Activated T-helper 2 cell treated with anti-CD3 and anti-CD28 coated beads, Interferon-gamma antibody, Interleukin-2, Interleukin-4, amounts not matched to agents 10 μg/mL and 5 μg/mL and 100 μg/mL, durations not matched to agents 14 hours and 24 hours and 36 hours (primary cell): ENCODE data around the gene RDX. TPM values are rescaled to one million over a fixed set of nuclear protein-coding genes. Genes with fewer than 3 reads are reported as not detected.
"Not testable (repeated sequence)": the region's sequence is repeated elsewhere in the genome, so short reads cannot be mapped to it uniquely, and the experiment has no call there.

ENCODE experiments used
- DNase-seq: peaks from one replicate; pipeline ENCODE4 v3.0.0; 2021; ENCODE audit warnings: low spot score
- H3K27ac Mint-ChIP-seq: one replicate; pipeline ENCODE4 v1.8.0; 2021; ENCODE audit warnings: mixed read lengths
- H3K27me3 Mint-ChIP-seq: one replicate; pipeline ENCODE4 v1.8.0; 2021; ENCODE audit warnings: low read depth, mixed read lengths
- H3K36me3 Mint-ChIP-seq: one replicate; pipeline ENCODE4 v1.8.0; 2021; ENCODE audit warnings: low read depth, mixed read lengths
- H3K4me1 Mint-ChIP-seq: one replicate; pipeline ENCODE4 v1.8.0; 2021; ENCODE audit warnings: low read depth, mixed read lengths
- H3K4me3 Mint-ChIP-seq: one replicate; pipeline ENCODE4 v1.8.0; 2021; ENCODE audit warnings: low read depth, mild to moderate bottlenecking, moderate library complexity, mixed read lengths
- H3K9me3 Mint-ChIP-seq: one replicate; pipeline ENCODE4 v1.8.0; 2021; ENCODE audit warnings: mixed read lengths
- intact Hi-C: fragments of 100-400 bp; cut with micrococcal nuclease; formaldehyde crosslinking; loops from one replicate; pipeline ENCODE4 v1.15.1; 2023
- total RNA-seq: library from RNA; stranded (reverse); gene quantifications from 2 replicates; pipeline ENCODE4 v1.2.3, GENCODE V29; 2022

Gene RDX
- total RNA-seq, 1 donor from 2014 or later, result 64.8 TPM

- H3K4me3 Mint-ChIP-seq, result no peak overlapping the region
- intact Hi-C loops, result no loop called here
- DNase-seq, result no peak
- no peaks in the 10 kb centered on the region for H3K9me3 Mint-ChIP-seq
- no peak overlapping the region for H3K27ac Mint-ChIP-seq
- peaks cover 53% of the 10 kb centered on the region for H3K36me3 Mint-ChIP-seq
- H3K4me1 Mint-ChIP-seq, result peaks cover 16% of the 10 kb centered on the region
- H3K27me3 Mint-ChIP-seq, result no peaks in the 10 kb centered on the region
Observed at GRCh38 chr11:110249766-110250165, 46.6 kb downstream of the RDX start.

GRCh38 chr11:110249066-110249465 lies 47.3 kb downstream of the RDX start:
- no peak for DNase-seq
- H3K4me3 Mint-ChIP-seq, result no peak overlapping the region
- no peak overlapping the region for H3K27ac Mint-ChIP-seq
- H3K4me1 Mint-ChIP-seq, result peaks cover 11% of the 10 kb centered on the region
- intact Hi-C loops, result no loop called here
- H3K9me3 Mint-ChIP-seq, result no peaks in the 10 kb centered on the region
- no peaks in the 10 kb centered on the region for H3K27me3 Mint-ChIP-seq
- peaks cover 54% of the 10 kb centered on the region for H3K36me3 Mint-ChIP-seq

- no peak for DNase-seq
- H3K27me3 Mint-ChIP-seq, result no peaks in the 10 kb centered on the region
- H3K4me1 Mint-ChIP-seq, result peaks cover 4% of the 10 kb centered on the region
- H3K4me3 Mint-ChIP-seq, result no peak overlapping the region
- H3K36me3 Mint-ChIP-seq, result peaks cover 56% of the 10 kb centered on the region
- intact Hi-C loops, result no loop called here
- no peaks in the 10 kb centered on the region for H3K9me3 Mint-ChIP-seq
- no peak overlapping the region for H3K27ac Mint-ChIP-seq
Observed at GRCh38 chr11:110243791-110244190, 52.6 kb downstream of the RDX start.

GRCh38 chr11:110242746-110243145 lies 53.7 kb downstream of the RDX start:
- Mint-ChIP-seq H3K27ac (no peak overlapping the region), H3K36me3 (peaks cover 51% of the 10 kb centered on the region), H3K27me3 (no peaks in the 10 kb centered on the region), H3K9me3 (no peaks in the 10 kb centered on the region), H3K4me3 (no peak overlapping the region), H3K4me1 (peaks cover 4% of the 10 kb centered on the region)
- intact Hi-C loops, result no loop called here
- DNase-seq, result no peak

GRCh38 chr11:110242188-110242587 lies 54.2 kb downstream of the RDX start:
- no peak overlapping the region for H3K27ac Mint-ChIP-seq
- H3K27me3 Mint-ChIP-seq, result no peaks in the 10 kb centered on the region
- peaks cover 52% of the 10 kb centered on the region for H3K36me3 Mint-ChIP-seq
- no peaks in the 10 kb centered on the region for H3K9me3 Mint-ChIP-seq
- H3K4me1 Mint-ChIP-seq, result peaks cover 2% of the 10 kb centered on the region
- DNase-seq, result no peak
- H3K4me3 Mint-ChIP-seq, result no peak overlapping the region
- intact Hi-C loops, result no loop called here

GRCh38 chr11:110235966-110236365 lies 60.4 kb downstream of the RDX start:
- Mint-ChIP-seq H3K4me3 (no peak overlapping the region), H3K27ac (no peak overlapping the region), H3K27me3 (no peaks in the 10 kb centered on the region), H3K9me3 (no peaks in the 10 kb centered on the region), H3K36me3 (peaks cover 60% of the 10 kb centered on the region), H3K4me1 (peaks cover 2% of the 10 kb centered on the region)
- intact Hi-C loops, result no loop called here
- no peak for DNase-seq

- peaks cover 2% of the 10 kb centered on the region for H3K4me1 Mint-ChIP-seq
- intact Hi-C loops, result no loop called here
- H3K27me3 Mint-ChIP-seq, result no peaks in the 10 kb centered on the region
- H3K9me3 Mint-ChIP-seq, result no peaks in the 10 kb centered on the region
- peaks cover 67% of the 10 kb centered on the region for H3K36me3 Mint-ChIP-seq
- H3K27ac Mint-ChIP-seq, result no peak overlapping the region
- DNase-seq, result no peak
- H3K4me3 Mint-ChIP-seq, result no peak overlapping the region
Observed at GRCh38 chr11:110230377-110230776, 66.0 kb downstream of the RDX start.

GRCh38 chr11:110219006-110219785 lies 77.2 kb downstream of the RDX start:
- H3K4me3 Mint-ChIP-seq, result no peak overlapping the region
- no peak overlapping the region for H3K27ac Mint-ChIP-seq
- H3K27me3 Mint-ChIP-seq, result no peaks in the 10 kb centered on the region
- no peaks in the 10 kb centered on the region for H3K4me1 Mint-ChIP-seq
- H3K36me3 Mint-ChIP-seq, result peaks cover 18% of the 10 kb centered on the region
- peaks cover 3% of the 10 kb centered on the region for H3K9me3 Mint-ChIP-seq
- intact Hi-C loops, result no loop called here
- DNase-seq, result no peak

GRCh38 chr11:110217936-110218335 lies 78.5 kb downstream of the RDX start:
- DNase-seq, result no peak
- H3K27ac Mint-ChIP-seq, result no peak overlapping the region
- H3K36me3 Mint-ChIP-seq, result peaks cover 12% of the 10 kb centered on the region
- H3K4me3 Mint-ChIP-seq, result no peak overlapping the region
- intact Hi-C loops, result no loop called here
- H3K4me1 Mint-ChIP-seq, result no peaks in the 10 kb centered on the region
- peaks cover 3% of the 10 kb centered on the region for H3K9me3 Mint-ChIP-seq
- no peaks in the 10 kb centered on the region for H3K27me3 Mint-ChIP-seq

GRCh38 chr11:110217223-110217877 lies 79.1 kb downstream of the RDX start:
- no peaks in the 10 kb centered on the region for H3K27me3 Mint-ChIP-seq
- H3K27ac Mint-ChIP-seq, result no peak overlapping the region
- H3K4me3 Mint-ChIP-seq, result no peak overlapping the region
- no peak for DNase-seq
- intact Hi-C loops, result no loop called here
- peaks cover 12% of the 10 kb centered on the region for H3K36me3 Mint-ChIP-seq
- H3K4me1 Mint-ChIP-seq, result no peaks in the 10 kb centered on the region
- H3K9me3 Mint-ChIP-seq, result peaks cover 3% of the 10 kb centered on the region

GRCh38 chr11:110209313-110209694 lies 87.1 kb downstream of the RDX start:
- H3K27ac Mint-ChIP-seq, H3K9me3 Mint-ChIP-seq, H3K4me1 Mint-ChIP-seq, H3K36me3 Mint-ChIP-seq, H3K27me3 Mint-ChIP-seq, DNase-seq: not testable (repeated sequence)
- intact Hi-C loops, result loop anchor here (10.0 kb wide), 1 partner anchor 85 kb away; the partner anchor contains the start of gene RDX
- H3K4me3 Mint-ChIP-seq, result peak overlapping the region; percentile 74

GRCh38 chr11:110208678-110209312 lies 87.6 kb downstream of the RDX start:
- H3K4me3 Mint-ChIP-seq, result peak overlapping the region; percentile 74
- H3K27ac Mint-ChIP-seq, H3K4me1 Mint-ChIP-seq, H3K27me3 Mint-ChIP-seq, H3K36me3 Mint-ChIP-seq, DNase-seq, H3K9me3 Mint-ChIP-seq: not testable (repeated sequence)
- intact Hi-C loops, result loop anchor here (10.0 kb wide), 1 partner anchor 86 kb away; the partner anchor contains the start of gene RDX

GRCh38 chr11:110207123-110207522 lies 89.3 kb downstream of the RDX start:
- H3K27ac Mint-ChIP-seq, result no peak overlapping the region
- H3K36me3 Mint-ChIP-seq, result no peaks in the 10 kb centered on the region
- peaks cover 10% of the 10 kb centered on the region for H3K27me3 Mint-ChIP-seq
- H3K9me3 Mint-ChIP-seq, result no peaks in the 10 kb centered on the region
- no peak overlapping the region for H3K4me3 Mint-ChIP-seq
- intact Hi-C loops, result loop anchor here (10.0 kb wide), 1 partner anchor 88 kb away; the partner anchor contains the start of gene RDX
- H3K4me1 Mint-ChIP-seq, result peaks cover 4% of the 10 kb centered on the region
- no peak for DNase-seq
